Ovary (tissue), 10 donors: ENCODE results near the gene LAPTM5. TPM values are rescaled to one million over a fixed set of nuclear protein-coding genes. Genes with fewer than 3 reads are reported as not detected.

ENCODE experiments used
- DNase-seq, 5 donors: peaks; one replicate each; pipeline ENCODE4 v3.0.0-alpha.2; 2019 to 2020
- H3K27ac ChIP-seq, 2 donors: fragments of 200-600 bp; one replicate each; pipeline versions ENCODE4 v1.5.1 to v1.8.0; 2019 to 2022
- H3K27me3 ChIP-seq: fragments of 200-600 bp; one replicate; pipeline ENCODE4 v1.8.0; 2022
- H3K36me3 ChIP-seq: fragments of 200-600 bp; sonication (generic); one replicate; pipeline ENCODE4 v1.5.1; 2019
- H3K4me1 ChIP-seq: one replicate; pipeline ENCODE4 v1.8.1; 2013; ENCODE audit warnings: mild to moderate bottlenecking, moderate library complexity; ENCODE audit not compliant: insufficient read depth
- H3K4me3 ChIP-seq: fragments of 200-600 bp; sonication (generic); one replicate; pipeline ENCODE4 v1.5.1; 2017
- H3K9me3 ChIP-seq, 2 donors: fragments of 200-600 bp in 1 of 2; sonication (generic) in 1 of 2; one replicate each; pipeline versions ENCODE4 v1.5.1 to v1.8.1; 2013 to 2019; ENCODE audit warnings: mild to moderate bottlenecking in 1 of 2, moderate library complexity in 1 of 2
- EP300 ChIP-seq: sonication (generic); formaldehyde crosslinking; IDR thresholded peaks from one replicate; pipeline ENCODE4 v1.6.1; 2017; ENCODE audit warnings: antibody characterized with exemption
- POLR2A ChIP-seq: fragments of 450-650 bp; IDR thresholded peaks from one replicate; pipeline ENCODE4 v1.6.1; 2017; ENCODE audit warnings: antibody characterized with exemption, mild to moderate bottlenecking, moderate library complexity
- WGBS, 3 donors: extraction: QIAGEN DNeasy Blood & Tissue Kit in 1 of 3; methylation state at CpG; one replicate each; pipeline versions ENCODE4 v1.1.5 to v1.1.7; 2013 to 2017; 5-methylcytosine and 5-hydroxymethylcytosine counted together
- intact Hi-C, 4 donors: fragments of 100-400 bp; cut with DNase I; formaldehyde crosslinking; loops; one replicate each; pipeline versions ENCODE4 v1.11.0 to v1.15.1; 2022 to 2023
- long read RNA-seq, 3 donors: library from polyadenylated mRNA in 2 of 3; unstranded in 2 of 3; transcript quantifications; one replicate each; pipeline ENCODE4 v2.0.0 and lab custom pipeline, GENCODE V29; 2021 to 2026
- polyA plus RNA-seq, 2 donors: library from polyadenylated mRNA; stranded (reverse); fragments of 200-250 nt in 1 of 2; fragments of 350-450 nt in 1 of 2; fragmentation: Illumina TruSeq in 1 of 2; extraction: RNeasy Lipid Tissue Mini Kit (QIAGEN cat#74804) in 1 of 2; gene quantifications; one replicate each; pipeline ENCODE4 v1.2.3, GENCODE V29; 2013 to 2014
- total RNA-seq, 7 donors: library from RNA; depleted of rRNA in 2 of 7; stranded (reverse); fragments of >200 nt in 2 of 7; fragmentation: NEBNext Ultra II Directional in 3 of 7; extraction: Animal tissue kit (Norgen Biotek cat#: 25700) in 3 of 7; gene quantifications; one replicate each; pipeline versions ENCODE4 v1.1.0 to v1.2.4, GENCODE V29; 2016 to 2023
- TF ChIP-seq, protein P1 (sequence below), 3 donors: fragments of 450-650 bp in 2 of 3; fragments of 200-600 bp in 1 of 3; IDR thresholded peaks; one replicate each; pipeline versions ENCODE4 v1.5.1 to v1.8.0; 2016 to 2022; ENCODE audit warnings: antibody characterized with exemption in 3 of 3, mild to moderate bottlenecking in 1 of 3
- donor health status: DM: no; HTN: no; CAD: no; lungs with moderate emphysema.
- donor health status: DM: no; HTN: no; CAD: no.
- donor health status: Bipolar disorder and iron deficiency.
- donor health status: DM: yes; HTN: yes; CAD: no.
- donor health status: DM: no; HTN: no; CAD: no.
- donor health status: DM: yes; HTN: yes; CAD: no.

Gene LAPTM5
- total RNA-seq (10 to 100 TPM; 15.3 to 57.3 (median 20.3) TPM), polyA plus RNA-seq (100 to 1,000 TPM in 1 of 2 donors, 10 to 100 TPM in 1; 20.2 to 103 TPM)
- long read RNA-seq, donor 1, transcript LAPTM5-201 (8 exons, 2,223 nt): major isoform, 38 of 54 reads
- long read RNA-seq, donor 1, partial matches to known transcripts: 11 of 54 reads
- long read RNA-seq, donor 1, other reads (novel, unspliced or antisense): 5 of 54 reads
- long read RNA-seq, donor 2, partial matches to known transcripts: 0 of 3 reads
- long read RNA-seq, donor 2, other reads (novel, unspliced or antisense): 0 of 3 reads
- long read RNA-seq, donor 3, transcript LAPTM5-201 (8 exons, 2,223 nt): major isoform, 55 of 70 reads
- long read RNA-seq, donor 3, partial matches to known transcripts: 3 of 70 reads
- long read RNA-seq, donor 3, other reads (novel, unspliced or antisense): 12 of 70 reads

- no peaks in the 10 kb centered on the region for H3K27me3 ChIP-seq
- WGBS, 3 donors: 68 to 74% (median 70%) methylated on average over 21 of the region's 21 CpGs
- intact Hi-C loops: no loop called here
- no peak for DNase-seq
- H3K4me1 ChIP-seq: peaks cover 2% of the 10 kb centered on the region
- TF ChIP-seq, protein P1, sequence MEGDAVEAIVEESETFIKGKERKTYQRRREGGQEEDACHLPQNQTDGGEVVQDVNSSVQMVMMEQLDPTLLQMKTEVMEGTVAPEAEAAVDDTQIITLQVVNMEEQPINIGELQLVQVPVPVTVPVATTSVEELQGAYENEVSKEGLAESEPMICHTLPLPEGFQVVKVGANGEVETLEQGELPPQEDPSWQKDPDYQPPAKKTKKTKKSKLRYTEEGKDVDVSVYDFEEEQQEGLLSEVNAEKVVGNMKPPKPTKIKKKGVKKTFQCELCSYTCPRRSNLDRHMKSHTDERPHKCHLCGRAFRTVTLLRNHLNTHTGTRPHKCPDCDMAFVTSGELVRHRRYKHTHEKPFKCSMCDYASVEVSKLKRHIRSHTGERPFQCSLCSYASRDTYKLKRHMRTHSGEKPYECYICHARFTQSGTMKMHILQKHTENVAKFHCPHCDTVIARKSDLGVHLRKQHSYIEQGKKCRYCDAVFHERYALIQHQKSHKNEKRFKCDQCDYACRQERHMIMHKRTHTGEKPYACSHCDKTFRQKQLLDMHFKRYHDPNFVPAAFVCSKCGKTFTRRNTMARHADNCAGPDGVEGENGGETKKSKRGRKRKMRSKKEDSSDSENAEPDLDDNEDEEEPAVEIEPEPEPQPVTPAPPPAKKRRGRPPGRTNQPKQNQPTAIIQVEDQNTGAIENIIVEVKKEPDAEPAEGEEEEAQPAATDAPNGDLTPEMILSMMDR (IDR thresholded peaks at IDR 0.05): no peak
- TF ChIP-seq EP300: no peak
- TF ChIP-seq POLR2A: no peak
- H3K36me3 ChIP-seq: no peaks in the 10 kb centered on the region
- H3K4me3 ChIP-seq: no peak within 1 kb of the TSS
- no peak within 1 kb of the TSS for H3K27ac ChIP-seq
- H3K9me3 ChIP-seq: no peaks in the 10 kb centered on the region
Measured at GRCh38 chr1:30757352-30758120, at the start of gene LAPTM5. Gene LAPTM5 (minus strand): TSS chr1:30757774. CDS start chr1:30757745, 29 bp downstream.

- Histone ChIP-seq H3K36me3 (no peaks in the 10 kb centered on the region), H3K4me3 (no peak overlapping the region), H3K9me3 (no peaks in the 10 kb centered on the region), H3K27ac (no peak overlapping the region), H3K27me3 (no peaks in the 10 kb centered on the region), H3K4me1 (no peaks in the 10 kb centered on the region)
- TF ChIP-seq EP300 (no peak), POLR2A (no peak)
- TF ChIP-seq, protein P1 (IDR thresholded peaks at IDR 0.05): no peak
- intact Hi-C loops: loop anchor here in 1 of 4 donors (10.0 kb wide), 1 partner anchor 618 kb away; no protein-coding TSS in a partner anchor
- WGBS, 3 donors: 47 to 66% (median 63%) methylated on average over 21 to 24 of the region's 24 CpGs
- DNase-seq: no peak
Measured at GRCh38 chr1:30806381-30807317, 49.1 kb upstream of the LAPTM5 start.

DNA sequence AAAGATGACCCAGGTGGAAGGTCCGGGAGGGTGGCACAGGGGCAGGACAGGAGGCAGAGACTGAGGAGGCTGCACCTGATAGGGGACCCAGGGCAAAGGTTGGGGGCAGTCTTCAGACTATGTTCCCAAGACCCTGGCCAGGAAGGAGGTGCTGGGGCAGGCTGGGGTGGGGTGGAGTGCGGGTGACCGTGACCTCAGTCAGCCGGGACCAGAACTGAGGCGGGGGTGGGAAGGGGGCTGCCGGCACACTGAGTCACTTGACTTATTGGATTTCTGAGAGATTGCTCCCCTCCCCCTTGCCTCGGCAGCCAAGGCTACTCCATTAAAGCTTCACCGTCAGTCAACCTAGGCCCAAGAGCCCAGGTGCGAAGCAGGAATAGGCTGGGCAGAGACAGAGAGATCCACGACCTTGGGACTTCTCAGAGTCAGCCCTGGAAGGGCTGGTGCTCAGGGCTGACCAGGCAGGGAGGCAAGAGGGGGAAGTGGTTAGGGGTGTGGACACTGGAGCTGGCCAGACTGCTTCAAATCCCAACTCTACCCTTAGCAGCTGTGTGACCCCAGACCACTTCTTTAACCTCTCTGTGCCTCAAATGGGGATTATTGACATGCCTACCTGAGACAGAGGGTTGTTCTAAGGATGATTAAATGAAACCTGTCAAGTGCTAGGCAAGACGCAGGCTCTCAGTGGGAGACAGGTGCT is 47.9 kb upstream of the LAPTM5 start:
- DNase-seq: no peak
- Histone ChIP-seq H3K27ac (no peak overlapping the region), H3K4me3 (no peak overlapping the region), H3K27me3 (no peaks in the 10 kb centered on the region), H3K9me3 (no peaks in the 10 kb centered on the region), H3K4me1 (no peaks in the 10 kb centered on the region), H3K36me3 (no peaks in the 10 kb centered on the region)
- 43 to 49% (median 46%) methylated on average over 11 of the region's 11 CpGs for WGBS, 3 donors
- intact Hi-C loops: loop anchor here in 1 of 4 donors (10.0 kb wide), 1 partner anchor 619 kb away; no protein-coding TSS in a partner anchor
- TF ChIP-seq, protein P1 (IDR thresholded peaks at IDR 0.05): no peak
- no peak for TF ChIP-seq EP300
- TF ChIP-seq POLR2A: no peak
